HepG2 (cell line): ENCODE data around the gene DOP1B.

Experiments used
- ARNTL ChIP-seq: sonication (generic); formaldehyde crosslinking; IDR thresholded peaks from 2 replicates; pipeline ENCODE4 v1.4.0; 2020; ENCODE audit warnings: mild to moderate bottlenecking, missing genetic modification reagents
- CTCF ChIP-seq: sonication (generic); formaldehyde crosslinking; IDR thresholded peaks from 2 replicates; pipeline ENCODE4 v1.5.0; 2020; ENCODE audit warnings: mild to moderate bottlenecking, missing genetic modification reagents, moderate library complexity
- HOMEZ ChIP-seq: IDR thresholded peaks from 2 replicates; pipeline ENCODE4 v1.6.1; 2016; ENCODE audit warnings: low read depth
- KDM6A ChIP-seq: IDR thresholded peaks from 2 replicates; pipeline ENCODE4 v1.6.1; 2016; ENCODE audit warnings: low read depth
- NBN ChIP-seq: fragments of 450-650 bp; conservative IDR thresholded peaks from 2 replicates; pipeline ENCODE4 v1.6.1; 2017
- NR1H2 ChIP-seq: sonication (generic); formaldehyde crosslinking; IDR thresholded peaks from 2 replicates; pipeline ENCODE4 v1.8.1; 2022; ENCODE audit warnings: low read depth, missing genetic modification reagents, borderline replicate concordance
- POLR2A ChIP-seq, 2 experiments: IDR thresholded peaks; 2 replicates each; pipeline ENCODE4 v1.6.1; 2011; ENCODE audit warnings: low read depth in 2 of 2, low read length in 2 of 2, mild to moderate bottlenecking in 1 of 2, moderate library complexity in 1 of 2; ENCODE audit not compliant: insufficient read depth in 1 of 2
- SMARCC2 ChIP-seq: fragments of 450-650 bp; IDR thresholded peaks from 2 replicates; pipeline ENCODE4 v1.6.1; 2017; ENCODE audit warnings: antibody characterized with exemption, mild to moderate bottlenecking
- ZBTB33 ChIP-seq: sonication (generic); formaldehyde crosslinking; IDR thresholded peaks from 2 replicates; pipeline ENCODE4 v1.4.0; 2020; ENCODE audit warnings: missing genetic modification reagents
- ZNF572 ChIP-seq: sonication (generic); formaldehyde crosslinking; IDR thresholded peaks from 2 replicates; pipeline ENCODE4 v1.5.1; 2020; ENCODE audit warnings: mild to moderate bottlenecking, missing genetic modification reagents
- ZNF589 ChIP-seq: sonication (generic); formaldehyde crosslinking; conservative IDR thresholded peaks from 2 replicates; pipeline ENCODE4 v1.8.0; 2022; ENCODE audit warnings: mild to moderate bottlenecking, moderate library complexity, missing genetic modification reagents

DNA sequence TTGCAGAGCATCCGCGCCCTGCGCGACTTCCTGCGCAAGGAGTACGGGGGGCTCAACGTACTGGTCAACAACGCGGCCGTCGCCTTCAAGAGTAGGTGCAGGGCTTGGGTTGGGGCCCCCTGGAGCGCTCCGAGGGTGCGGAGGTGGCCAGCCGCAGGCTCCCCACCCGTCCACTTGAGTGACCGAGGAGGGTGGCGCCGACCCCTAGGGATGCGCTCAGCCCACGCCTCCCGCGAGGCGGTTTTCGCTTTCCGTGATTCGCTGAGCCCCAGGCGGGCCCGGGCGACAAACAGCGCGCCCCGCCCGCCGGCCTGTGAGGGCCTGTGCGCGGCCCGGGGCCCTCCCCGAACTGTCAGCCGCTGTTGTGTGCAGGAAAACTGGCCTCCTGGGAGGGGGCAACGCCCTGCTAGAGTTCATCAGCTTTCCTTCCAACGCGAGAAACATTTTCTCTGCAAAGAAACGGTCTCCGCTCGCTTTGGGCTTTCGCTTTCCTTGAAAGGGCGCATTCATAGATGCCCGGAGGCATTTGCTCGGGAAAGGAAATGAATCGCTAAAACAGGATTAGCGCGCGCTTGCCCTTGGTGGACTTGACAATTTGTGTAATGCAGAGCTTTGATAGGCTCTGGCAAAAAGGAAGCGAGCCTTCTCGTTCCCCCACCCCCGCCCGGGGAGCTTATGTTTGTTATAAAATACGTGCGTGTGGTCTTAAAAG is 21.1 kb upstream of the DOP1B start:
- TF ChIP-seq NR1H2 (CRISPR knock-in tag) (no peak), POLR2A (IDR thresholded peaks at IDR 0.05; ENCODE audit: insufficient read depth in 1 of 2, low read depth in 2 of 2, low read length in 2 of 2) (no peak), SMARCC2 (no peak), CTCF (CRISPR knock-in tag) (no peak), NBN (no peak), KDM6A (no peak), ZNF572 (CRISPR knock-in tag) (no peak), ZBTB33 (no peak), ARNTL (CRISPR knock-in tag) (no peak), HOMEZ (CRISPR knock-in tag) (no peak), ZNF589 (no peak)
